HG03196 (cell line): Measurements from ENCODE around the gene SEC62.

ENCODE experiments used
- ATAC-seq: cut with Tn5 transposase; IDR thresholded peaks from one replicate; pipeline ENCODE4 v1.9.1; 2021; ENCODE audit not compliant: unreplicated experiment

Gene SEC62

DNA sequence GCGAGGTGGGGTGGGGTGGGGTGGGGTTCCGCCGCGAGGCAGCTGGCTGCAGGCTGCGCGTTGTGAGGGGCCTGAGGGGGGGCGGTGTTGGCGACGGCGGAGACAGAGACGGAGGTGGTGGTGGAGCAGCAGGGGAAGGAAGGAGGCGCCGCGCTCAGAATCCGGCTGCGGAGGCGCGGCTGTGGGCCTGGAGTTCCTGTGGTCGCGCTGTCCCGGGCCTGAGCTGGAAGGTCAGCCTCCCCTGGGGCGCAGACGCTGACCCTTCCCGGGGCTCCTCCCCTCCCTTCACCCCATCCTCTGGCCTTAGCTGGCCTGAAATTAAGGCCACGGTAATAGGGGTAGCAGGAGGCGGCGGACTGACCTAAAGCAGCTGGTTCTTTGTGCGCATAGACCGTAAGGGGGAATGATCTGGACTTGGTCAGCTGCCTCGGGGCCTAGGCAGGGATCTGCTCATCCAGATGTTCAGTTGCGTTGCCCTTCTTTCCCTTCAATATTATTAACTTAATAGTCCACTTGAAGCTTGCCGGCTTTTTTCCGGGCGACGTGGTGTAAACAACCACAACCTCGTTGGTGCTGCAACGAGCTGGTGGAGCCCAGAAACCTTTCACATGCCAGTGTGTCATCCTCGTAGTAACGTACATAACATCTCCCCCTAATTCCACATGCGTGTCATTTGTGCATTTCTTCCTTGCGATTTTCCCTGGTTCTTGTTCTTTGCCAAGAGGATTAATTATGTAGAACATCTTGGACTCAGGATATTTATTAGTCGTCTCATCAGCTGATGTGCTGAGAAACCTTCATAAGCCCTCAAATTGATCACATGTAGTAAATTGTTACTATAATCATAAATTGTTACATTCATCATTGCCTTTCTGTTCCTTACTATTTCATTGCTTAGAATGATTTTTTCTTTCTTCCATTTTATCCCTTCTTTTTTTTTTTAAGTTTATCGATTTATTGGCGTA is 626 bp downstream of the SEC62 start:
- peak; percentile 39 for ATAC-seq

DNA sequence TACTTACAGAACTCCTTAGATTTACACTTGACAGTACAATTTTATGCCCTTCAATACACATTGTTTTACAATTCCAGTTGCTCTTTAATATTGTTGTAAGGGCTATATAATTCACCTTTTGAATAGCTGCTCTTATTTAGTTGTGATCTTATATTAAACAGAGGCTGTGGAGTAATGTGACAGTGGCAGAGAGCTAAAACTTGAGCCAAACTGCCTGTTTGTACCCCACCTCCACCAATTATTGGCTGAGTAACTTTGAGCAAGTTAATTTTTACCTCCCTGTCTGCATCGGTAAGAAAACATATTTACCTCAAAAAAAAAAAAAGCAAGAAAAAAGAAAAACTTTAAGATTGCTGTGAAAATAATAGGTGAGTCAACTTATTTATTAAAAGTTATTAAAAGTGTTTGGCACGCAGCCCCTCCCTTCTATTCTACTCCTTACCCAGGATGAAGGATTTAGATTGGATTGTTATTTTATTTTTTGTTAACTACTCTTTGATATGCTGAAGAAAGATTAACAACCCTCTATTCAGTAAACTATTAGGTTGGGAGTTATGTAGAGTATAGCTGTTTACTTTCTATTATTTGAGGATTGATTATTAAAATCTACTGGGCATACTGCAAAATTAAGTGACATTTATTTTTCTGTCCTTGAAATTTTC is 1.7 kb downstream of the SEC62 start:
- ATAC-seq = no peak

DNA sequence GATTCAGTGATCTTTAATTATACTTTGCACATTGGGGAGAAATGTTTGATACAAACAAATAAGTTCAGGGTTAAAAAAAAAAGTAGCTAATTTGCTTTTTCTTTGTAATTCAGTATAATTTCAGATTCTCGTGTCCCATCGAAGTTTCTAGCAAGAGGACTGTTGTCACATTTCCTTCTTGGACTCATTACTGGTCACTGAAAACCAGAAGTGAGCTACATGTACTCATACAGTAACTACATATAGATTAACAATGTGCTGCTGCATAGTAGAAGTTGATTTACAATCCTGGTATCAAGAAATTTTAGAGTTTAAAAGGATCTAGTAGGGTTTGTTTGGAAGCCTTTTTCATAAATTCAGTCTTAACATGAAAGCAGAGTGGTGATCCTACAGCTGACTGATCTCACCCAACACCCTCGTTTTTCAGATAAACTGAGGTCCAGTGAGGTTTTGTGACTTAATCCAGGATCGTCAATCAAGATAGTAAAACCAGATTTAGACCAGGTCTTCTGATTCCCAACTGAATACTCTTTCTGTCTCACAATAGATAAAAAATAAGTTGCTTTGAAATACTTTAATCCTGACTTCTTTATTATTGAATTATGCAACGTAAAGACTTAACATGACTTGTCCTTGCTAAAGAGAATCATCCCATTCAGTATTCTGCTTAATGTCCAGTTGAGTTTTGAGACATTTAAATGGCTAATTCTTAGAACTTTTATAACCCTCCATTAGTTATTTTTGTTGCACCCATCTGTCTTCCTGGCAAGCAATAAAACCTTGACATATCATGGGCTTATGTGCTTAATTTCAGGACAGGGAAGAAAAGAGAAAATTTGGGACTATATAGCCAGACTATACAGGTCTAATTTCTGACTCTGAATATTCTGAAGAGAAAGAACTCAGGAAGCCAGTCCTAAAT is 2.8 kb downstream of the SEC62 start:
- ATAC-seq = no peak

GRCh38 chr3:169970847-169971246 is 4.2 kb downstream of the SEC62 start:
- ATAC-seq = no peak

GRCh38 chr3:169971522-169971921 is 4.9 kb downstream of the SEC62 start:
- ATAC-seq = no peak

DNA sequence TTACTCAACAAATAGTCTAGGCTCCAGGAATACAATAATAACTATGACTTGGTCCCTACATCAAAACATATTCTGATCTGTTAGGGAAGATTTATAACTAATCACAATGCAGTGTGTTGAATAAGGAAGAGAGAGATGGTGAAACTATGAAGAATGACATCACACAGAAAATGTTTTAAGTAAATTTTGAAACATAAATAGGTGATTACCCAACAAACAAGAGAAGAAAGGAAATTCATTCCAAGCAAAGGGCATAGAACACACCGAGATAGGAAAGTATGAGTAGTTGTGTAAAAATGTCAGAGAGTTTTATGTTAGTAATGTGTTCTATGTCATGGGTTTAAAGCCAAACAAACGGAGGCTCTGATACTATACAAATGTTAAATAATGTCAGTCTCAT is 13.4 kb downstream of the SEC62 start:
- ATAC-seq = no peak

DNA sequence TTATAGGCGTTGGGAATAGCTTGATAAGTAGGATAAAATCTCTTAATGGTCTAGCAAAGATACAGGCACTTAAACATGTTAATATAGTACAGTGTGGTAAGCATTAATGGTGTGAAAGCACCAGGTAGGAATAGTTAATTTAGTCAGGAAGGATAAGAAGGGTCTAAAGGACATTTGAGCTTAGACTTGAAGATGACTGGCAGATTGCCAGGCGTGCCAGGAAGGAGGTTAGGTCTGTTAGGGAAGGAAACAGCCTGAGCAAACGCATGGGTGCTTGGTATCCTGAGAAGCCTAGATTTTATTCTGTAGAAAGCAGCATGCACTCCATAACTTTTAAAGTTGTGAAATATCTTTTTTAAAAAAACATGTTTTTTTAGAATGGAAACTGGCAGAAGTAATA is 17.7 kb downstream of the SEC62 start:
- ATAC-seq = no peak

GRCh38 chr3:169990431-169990830 is 23.8 kb downstream of the SEC62 start:
- ATAC-seq = no peak

DNA sequence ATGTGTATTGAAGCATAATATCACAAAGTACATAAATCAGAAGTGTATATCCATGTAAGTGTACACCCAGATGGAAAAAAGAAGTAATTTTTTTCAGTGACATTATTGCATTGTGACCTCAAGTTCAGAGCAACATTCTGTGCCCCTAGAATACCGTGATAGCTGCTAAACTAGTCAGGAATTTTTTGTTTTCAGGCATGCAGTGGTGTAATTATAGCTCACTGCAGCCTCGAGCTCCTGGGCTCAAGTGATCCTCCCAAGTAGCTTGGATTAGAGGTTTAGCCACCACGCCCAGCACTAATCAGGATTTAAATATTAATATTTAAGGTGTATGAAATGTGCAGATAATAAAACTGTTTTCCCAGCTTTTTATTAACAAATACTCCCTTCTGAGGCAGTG is 25.5 kb downstream of the SEC62 start:
- no peak for ATAC-seq

DNA sequence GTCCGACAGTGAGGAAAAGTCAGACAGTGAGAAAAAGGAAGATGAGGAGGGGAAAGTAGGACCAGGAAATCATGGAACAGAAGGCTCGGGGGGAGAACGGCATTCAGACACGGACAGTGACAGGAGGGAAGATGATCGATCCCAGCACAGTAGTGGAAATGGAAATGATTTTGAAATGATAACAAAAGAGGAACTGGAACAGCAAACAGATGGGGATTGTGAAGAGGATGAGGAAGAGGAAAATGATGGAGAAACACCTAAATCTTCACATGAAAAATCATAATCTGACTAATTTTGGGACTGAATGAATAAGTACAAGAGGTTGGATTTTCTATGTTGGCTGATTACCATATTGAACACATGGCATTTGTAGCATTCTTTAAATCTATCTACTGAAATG is 26.2 kb downstream of the SEC62 start:
- ATAC-seq = no peak

DNA sequence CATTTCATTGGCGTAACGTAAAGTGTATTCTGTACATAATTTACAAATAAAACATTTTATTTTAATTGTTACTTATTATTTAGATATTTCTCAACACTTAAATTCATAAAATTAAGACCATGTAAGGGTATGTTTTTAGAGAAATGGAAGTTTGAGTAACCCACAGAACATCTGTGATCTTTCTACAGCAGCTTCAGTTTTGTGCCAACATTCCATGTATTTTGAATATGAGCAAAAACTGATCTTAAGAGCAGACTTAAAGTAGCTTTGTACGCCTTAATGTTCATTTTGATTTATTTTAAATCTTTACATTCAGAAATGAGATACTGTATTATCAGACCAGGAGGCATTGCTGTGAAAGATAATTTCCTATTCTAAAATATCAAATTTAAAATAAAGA is 27.2 kb downstream of the SEC62 start:
- no peak for ATAC-seq

GRCh38 chr3:169996063-169996462 is 29.5 kb downstream of the SEC62 start:
- ATAC-seq = no peak

GRCh38 chr3:169998668-169999131 is 32.1 kb downstream of the SEC62 start:
- ATAC-seq = peak; percentile 54

GRCh38 chr3:169999433-169999832 is 32.8 kb downstream of the SEC62 start:
- peak; percentile 85 for ATAC-seq

GRCh38 chr3:170000051-170000450 is 33.4 kb downstream of the SEC62 start:
- ATAC-seq = no peak

DNA sequence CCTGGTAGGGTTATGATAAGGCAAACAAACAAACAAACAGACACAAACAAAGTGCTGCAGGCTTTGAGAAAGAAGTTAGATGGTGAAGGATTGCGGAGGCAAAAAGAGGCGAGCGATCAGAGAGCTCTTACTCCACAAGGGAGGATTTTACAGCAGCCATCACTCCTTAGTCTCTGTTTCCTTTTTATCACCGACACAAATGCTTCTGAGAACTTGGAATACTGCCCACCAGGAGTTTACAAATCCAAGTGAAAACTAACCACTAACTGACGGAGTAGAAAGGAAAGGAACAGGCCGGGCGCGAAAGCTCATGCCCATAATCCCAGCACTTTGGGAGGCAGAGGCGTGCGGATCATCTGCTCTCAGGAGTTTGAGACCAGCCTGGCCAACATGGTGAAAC is 35.6 kb downstream of the SEC62 start:
- ATAC-seq = no peak

- no peak for ATAC-seq
These were observed 36.3 kb downstream of the SEC62 start for GRCh38 chr3:170002879-170003278.

GRCh38 chr3:170003881-170004356 is 37.3 kb downstream of the SEC62 start:
- no peak for ATAC-seq

DNA sequence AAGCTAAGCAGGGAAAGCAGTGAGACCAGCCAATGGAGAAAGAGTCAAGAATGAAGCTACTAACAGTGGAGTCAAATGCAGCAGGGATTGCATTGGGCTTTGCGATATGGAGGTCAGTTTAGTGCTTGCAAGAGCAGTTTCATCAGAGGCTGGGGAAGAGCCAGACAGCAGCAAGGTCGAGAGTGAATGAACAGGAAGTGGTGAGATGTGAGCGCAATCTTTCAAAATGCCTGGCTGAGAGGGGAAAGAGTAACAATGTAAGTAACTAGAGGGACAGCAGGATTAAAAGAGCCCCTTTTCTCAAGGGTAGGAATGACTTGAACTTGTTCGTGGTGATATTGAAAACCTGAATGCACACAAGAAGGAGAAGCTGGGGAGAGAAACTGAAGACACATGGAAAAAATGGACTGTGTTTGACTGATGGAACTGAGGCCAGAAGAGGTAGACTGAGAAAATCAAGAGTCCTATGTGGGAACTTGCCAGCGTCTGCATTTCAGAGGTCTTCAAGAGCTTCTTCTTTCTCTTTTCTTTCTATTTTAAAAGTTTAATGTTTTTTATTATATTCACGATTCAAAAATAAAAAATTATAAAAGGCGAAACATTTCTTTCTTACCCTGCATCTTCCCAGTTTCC is 40.5 kb downstream of the SEC62 start:
- ATAC-seq = peak; percentile 88

DNA sequence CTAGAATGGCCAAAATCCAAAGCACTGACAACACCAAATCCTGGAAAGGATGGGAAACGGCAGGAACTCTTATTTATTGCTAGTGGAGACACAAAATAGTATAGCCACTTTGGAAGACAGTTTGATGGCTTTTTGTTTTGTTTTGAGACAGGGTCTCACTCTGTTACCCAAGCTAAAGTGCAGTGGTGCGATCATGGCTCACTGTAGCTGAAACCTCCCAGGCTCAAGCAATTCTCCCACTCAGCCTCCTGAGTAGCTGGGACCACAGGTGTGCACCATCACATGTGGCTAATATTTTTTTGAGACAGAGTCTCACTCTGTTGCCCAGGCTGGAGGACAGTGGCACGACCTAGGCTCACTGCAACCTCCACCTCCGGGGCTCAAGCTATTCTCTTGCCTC is 43.9 kb downstream of the SEC62 start:
- peak; percentile 41 for ATAC-seq
